CD4-positive, alpha-beta T cell (primary cell): Measurements from ENCODE around the gene SLC25A46. TPM values are rescaled to one million over a fixed set of nuclear protein-coding genes. Genes with fewer than 3 reads are reported as not detected.

ENCODE experiments used
- ATAC-seq: fragments of 200-7000 bp; cut with Tn5 transposase; one replicate; pipeline ENCODE4 v1.10.0; 2022; ENCODE audit warnings: mild to moderate bottlenecking; ENCODE audit not compliant: poor library complexity
- CTCF ChIA-PET: fragments of 350-600 bp; sonication (Branson Sonifier 250); formaldehyde crosslinking; loops from one replicate; lab custom pipeline; 2021; ENCODE audit warnings: antibody characterized with exemption, inconsistent platforms; lab: Charles Lee
- POLR2A ChIA-PET: fragments of 350-600 bp; sonication (Branson Sonifier 250); formaldehyde crosslinking; loops from one replicate; lab custom pipeline; 2021; ENCODE audit warnings: antibody characterized with exemption, inconsistent platforms; lab: Charles Lee
- DNase-seq, 14 experiments: peaks; one replicate each; pipeline ENCODE4 v3.0.0-alpha.2; 2013 to 2020; ENCODE audit warnings: mixed read lengths in 2 of 14
- H3K27ac ChIP-seq, 2 donors: one replicate each; pipeline versions ENCODE4 v1.5.1 to v1.7.0; 2013; ENCODE audit warnings: low read length in 2 of 2, low read depth in 1 of 2, mild to moderate bottlenecking in 1 of 2
- H3K27me3 ChIP-seq, 2 experiments: 1 replicate in 1 of 2; 2 replicates in 1 of 2; pipeline versions ENCODE4 v1.6.1 to v1.7.0; 2013; ENCODE audit warnings: low read length in 2 of 2, control low read depth in 1 of 2, mild to moderate bottlenecking in 1 of 2, moderate library complexity in 1 of 2; ENCODE audit not compliant: insufficient read depth in 2 of 2, control insufficient read depth in 1 of 2
- H3K36me3 ChIP-seq: one replicate; pipeline ENCODE4 v1.6.1; 2013; ENCODE audit warnings: low read length, control low read depth; ENCODE audit not compliant: insufficient read depth
- H3K4me1 ChIP-seq: one replicate; pipeline ENCODE4 v1.6.1; 2013; ENCODE audit warnings: low read length, control low read depth; ENCODE audit not compliant: insufficient read depth
- H3K4me3 ChIP-seq: one replicate; pipeline ENCODE4 v1.5.1; 2013; ENCODE audit warnings: mild to moderate bottlenecking, low read length, moderate library complexity
- H3K9me3 ChIP-seq, 2 experiments: 1 replicate in 1 of 2; 2 replicates in 1 of 2; pipeline versions ENCODE4 v1.6.1 to v1.7.0; 2013; ENCODE audit warnings: low read length in 2 of 2, mild to moderate bottlenecking in 2 of 2, control low read depth in 1 of 2, moderate library complexity in 1 of 2; ENCODE audit not compliant: control insufficient read depth in 1 of 2, insufficient read depth in 1 of 2
- H3K27ac Mint-ChIP-seq: one replicate; pipeline ENCODE4 v1.8.0; 2020; ENCODE audit warnings: mixed read lengths
- H3K27me3 Mint-ChIP-seq: one replicate; pipeline ENCODE4 v1.8.0; 2021; ENCODE audit warnings: mixed read lengths
- H3K36me3 Mint-ChIP-seq: one replicate; pipeline ENCODE4 v1.8.0; 2021; ENCODE audit warnings: low read depth, mixed read lengths
- H3K4me1 Mint-ChIP-seq: one replicate; pipeline ENCODE4 v1.8.0; 2021; ENCODE audit warnings: low read depth, mixed read lengths
- H3K4me3 Mint-ChIP-seq: one replicate; pipeline ENCODE4 v1.8.0; 2020; ENCODE audit warnings: mild to moderate bottlenecking, mixed read lengths
- H3K9me3 Mint-ChIP-seq: one replicate; pipeline ENCODE4 v1.8.0; 2020; ENCODE audit warnings: mixed read lengths
- intact Hi-C, 2 experiments: fragments of 100-400 bp; cut with DNase I in 1 of 2; cut with micrococcal nuclease in 1 of 2; formaldehyde crosslinking; loops; one replicate each; pipeline versions ENCODE4 v1.15.1 to v1.9.0; 2023 to 2025; cut with DNase I, micrococcal nuclease
- total RNA-seq, 174 experiments: library from RNA in 2 of 174; stranded (reverse) in 2 of 174; gene quantifications; one replicate each; pipeline ENCODE4 v1.2.3 and lab custom pipeline; 2021 to 2026
- TF ChIP-seq, protein P1 (sequence below): fragments of 200-600 bp; IDR thresholded peaks from one replicate; pipeline ENCODE4 v1.8.0; 2022; ENCODE audit warnings: antibody characterized with exemption, mild to moderate bottlenecking

Gene SLC25A46
- total RNA-seq, 2 experiments from 2014 or later: 14.0 to 16.1 TPM

GRCh38 chr5:110702704-110703103 is 36.1 kb upstream of the SLC25A46 start:
- Mint-ChIP-seq H3K36me3 (no peaks in the 10 kb centered on the region), H3K4me1 (no peaks in the 10 kb centered on the region), H3K9me3 (no peaks in the 10 kb centered on the region), H3K27me3 (peaks cover 35% of the 10 kb centered on the region), H3K27ac (no peak overlapping the region), H3K4me3 (no peak overlapping the region)
- intact Hi-C loops: no loop called here
- ATAC-seq: no peak
- Histone ChIP-seq H3K4me1 (no peaks in the 10 kb centered on the region), H3K4me3 (no peak overlapping the region), H3K9me3 (no peaks in the 10 kb centered on the region), H3K27ac (no peak overlapping the region), H3K36me3 (no peaks in the 10 kb centered on the region), H3K27me3 (peaks cover 6 to 9% of the 10 kb centered on the region in 2 experiments)
- ChIA-PET POLR2A (no interaction called here), CTCF (no interaction called here)
- TF ChIP-seq, protein P1, sequence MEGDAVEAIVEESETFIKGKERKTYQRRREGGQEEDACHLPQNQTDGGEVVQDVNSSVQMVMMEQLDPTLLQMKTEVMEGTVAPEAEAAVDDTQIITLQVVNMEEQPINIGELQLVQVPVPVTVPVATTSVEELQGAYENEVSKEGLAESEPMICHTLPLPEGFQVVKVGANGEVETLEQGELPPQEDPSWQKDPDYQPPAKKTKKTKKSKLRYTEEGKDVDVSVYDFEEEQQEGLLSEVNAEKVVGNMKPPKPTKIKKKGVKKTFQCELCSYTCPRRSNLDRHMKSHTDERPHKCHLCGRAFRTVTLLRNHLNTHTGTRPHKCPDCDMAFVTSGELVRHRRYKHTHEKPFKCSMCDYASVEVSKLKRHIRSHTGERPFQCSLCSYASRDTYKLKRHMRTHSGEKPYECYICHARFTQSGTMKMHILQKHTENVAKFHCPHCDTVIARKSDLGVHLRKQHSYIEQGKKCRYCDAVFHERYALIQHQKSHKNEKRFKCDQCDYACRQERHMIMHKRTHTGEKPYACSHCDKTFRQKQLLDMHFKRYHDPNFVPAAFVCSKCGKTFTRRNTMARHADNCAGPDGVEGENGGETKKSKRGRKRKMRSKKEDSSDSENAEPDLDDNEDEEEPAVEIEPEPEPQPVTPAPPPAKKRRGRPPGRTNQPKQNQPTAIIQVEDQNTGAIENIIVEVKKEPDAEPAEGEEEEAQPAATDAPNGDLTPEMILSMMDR: no peak
- no peak for DNase-seq

GRCh38 chr5:110703481-110703880 is 35.3 kb upstream of the SLC25A46 start:
- no peaks in the 10 kb centered on the region for H3K4me1 ChIP-seq
- no peaks in the 10 kb centered on the region for H3K9me3 Mint-ChIP-seq
- intact Hi-C loops: no loop called here
- TF ChIP-seq, protein P1: no peak
- no peak overlapping the region for H3K4me3 ChIP-seq
- H3K27me3 ChIP-seq: peaks cover 6 to 9% of the 10 kb centered on the region in 2 experiments
- no peaks in the 10 kb centered on the region for H3K4me1 Mint-ChIP-seq
- H3K36me3 ChIP-seq: no peaks in the 10 kb centered on the region
- no peak for DNase-seq
- POLR2A ChIA-PET: no interaction called here
- no peak for ATAC-seq
- H3K4me3 Mint-ChIP-seq: no peak overlapping the region
- no peaks in the 10 kb centered on the region for H3K9me3 ChIP-seq
- H3K27me3 Mint-ChIP-seq: peaks cover 43% of the 10 kb centered on the region
- CTCF ChIA-PET: no interaction called here
- H3K36me3 Mint-ChIP-seq: no peaks in the 10 kb centered on the region
- H3K27ac Mint-ChIP-seq: no peak overlapping the region
- H3K27ac ChIP-seq: no peak overlapping the region

GRCh38 chr5:110705349-110705748 is 33.5 kb upstream of the SLC25A46 start:
- Histone ChIP-seq H3K4me3 (no peak overlapping the region), H3K27ac (no peak overlapping the region), H3K4me1 (no peaks in the 10 kb centered on the region), H3K27me3 (peaks cover 6 to 9% of the 10 kb centered on the region in 2 experiments), H3K36me3 (no peaks in the 10 kb centered on the region), H3K9me3 (no peaks in the 10 kb centered on the region)
- H3K4me3 Mint-ChIP-seq: no peak overlapping the region
- no peaks in the 10 kb centered on the region for H3K4me1 Mint-ChIP-seq
- H3K27me3 Mint-ChIP-seq: peaks cover 48% of the 10 kb centered on the region
- no peak for ATAC-seq
- no peaks in the 10 kb centered on the region for H3K36me3 Mint-ChIP-seq
- TF ChIP-seq, protein P1: no peak
- CTCF ChIA-PET: no interaction called here
- H3K27ac Mint-ChIP-seq: no peak overlapping the region
- H3K9me3 Mint-ChIP-seq: no peaks in the 10 kb centered on the region
- POLR2A ChIA-PET: no interaction called here
- DNase-seq: no peak
- intact Hi-C loops: no loop called here
